ENCODE results near the gene LPAR6. TPM values are rescaled to one million over a fixed set of nuclear protein-coding genes. Genes with fewer than 3 reads are reported as not detected.
"Not testable (repeated sequence)": the region's sequence is repeated elsewhere in the genome, so short reads cannot be mapped to it uniquely, and the experiment has no call there.

Gene LPAR6
- total RNA-seq, 3 donors from 2014 or later: 23.7 to 44.2 (median 40.5) TPM

GRCh38 chr13:48429036-48429435, 16.1 kb upstream of the LPAR6 start:
- H3K27me3 ChIP-seq: no peaks in the 10 kb centered on the region
- H3K9me3 ChIP-seq: no peaks in the 10 kb centered on the region
- no peak overlapping the region for H3K4me3 ChIP-seq
- TF ChIP-seq CTCF (IDR thresholded peaks at IDR 0.05): no peak
- TF ChIP-seq POLR2A (IDR thresholded peaks at IDR 0.05): no peak
- TF ChIP-seq POLR2AphosphoS5 (IDR thresholded peaks at IDR 0.05): no peak
- no peak overlapping the region for H3K27ac ChIP-seq
- no peaks in the 10 kb centered on the region for H3K4me1 ChIP-seq
- intact Hi-C loops (cut with DNase I; ENCODE audit: low total_unique reads): no loop called here
- no peak for DNase-seq (ENCODE audit: low spot score in 2 of 2)
- H3K36me3 ChIP-seq: no peaks in the 10 kb centered on the region

GRCh38 chr13:48426755-48427298, 13.9 kb upstream of the LPAR6 start:
- intact Hi-C loops (cut with DNase I; ENCODE audit: low total_unique reads); H3K4me1 ChIP-seq; H3K27me3 ChIP-seq; DNase-seq (ENCODE audit: low spot score in 2 of 2); H3K9me3 ChIP-seq; H3K27ac ChIP-seq; H3K4me3 ChIP-seq; H3K36me3 ChIP-seq: not testable (repeated sequence)

- no peak overlapping the region for H3K4me3 ChIP-seq
- DNase-seq (ENCODE audit: low spot score in 2 of 2): no peak
- H3K27me3 ChIP-seq: no peaks in the 10 kb centered on the region
- TF ChIP-seq CTCF (IDR thresholded peaks at IDR 0.05): no peak
- TF ChIP-seq POLR2A (IDR thresholded peaks at IDR 0.05): no peak
- no peak for TF ChIP-seq POLR2AphosphoS5 (IDR thresholded peaks at IDR 0.05)
- H3K9me3 ChIP-seq: no peaks in the 10 kb centered on the region
- no peak overlapping the region for H3K27ac ChIP-seq
- no peaks in the 10 kb centered on the region for H3K36me3 ChIP-seq
- intact Hi-C loops (cut with DNase I; ENCODE audit: low total_unique reads): no loop called here
- no peaks in the 10 kb centered on the region for H3K4me1 ChIP-seq
Measured at GRCh38 chr13:48426052-48426451, 13.1 kb upstream of the LPAR6 start.

GRCh38 chr13:48424212-48424611, 11.3 kb upstream of the LPAR6 start:
- no peaks in the 10 kb centered on the region for H3K4me1 ChIP-seq
- no peaks in the 10 kb centered on the region for H3K27me3 ChIP-seq
- intact Hi-C loops (cut with DNase I; ENCODE audit: low total_unique reads): no loop called here
- H3K4me3 ChIP-seq: no peak overlapping the region
- no peak overlapping the region for H3K27ac ChIP-seq
- H3K9me3 ChIP-seq: no peaks in the 10 kb centered on the region
- no peak for DNase-seq (ENCODE audit: low spot score in 2 of 2)
- no peak for TF ChIP-seq CTCF (IDR thresholded peaks at IDR 0.05)
- TF ChIP-seq POLR2AphosphoS5 (IDR thresholded peaks at IDR 0.05): no peak
- TF ChIP-seq POLR2A (IDR thresholded peaks at IDR 0.05): no peak
- H3K36me3 ChIP-seq: no peaks in the 10 kb centered on the region

GRCh38 chr13:48422003-48422402, 9.1 kb upstream of the LPAR6 start:
- H3K9me3 ChIP-seq; DNase-seq (ENCODE audit: low spot score in 2 of 2); H3K4me3 ChIP-seq; H3K36me3 ChIP-seq; H3K27me3 ChIP-seq; intact Hi-C loops (cut with DNase I; ENCODE audit: low total_unique reads); H3K4me1 ChIP-seq; H3K27ac ChIP-seq: not testable (repeated sequence)

- TF ChIP-seq CTCF (IDR thresholded peaks at IDR 0.05) (no peak), POLR2AphosphoS5 (IDR thresholded peaks at IDR 0.05) (no peak), POLR2A (IDR thresholded peaks at IDR 0.05) (no peak)
- Histone ChIP-seq H3K27me3 (no peaks in the 10 kb centered on the region), H3K36me3 (no peaks in the 10 kb centered on the region), H3K4me1 (no peaks in the 10 kb centered on the region), H3K4me3 (no peak overlapping the region), H3K9me3 (no peaks in the 10 kb centered on the region), H3K27ac (no peak overlapping the region)
- intact Hi-C loops (cut with DNase I; ENCODE audit: low total_unique reads): no loop called here
- DNase-seq (ENCODE audit: low spot score in 2 of 2): no peak
Measured at GRCh38 chr13:48415516-48415915, 2.6 kb upstream of the LPAR6 start.
